GM21381 (cell line): ENCODE data around the gene RAB3GAP2.
A peak's percentile ranks its signal among the peaks of the same experiment; 100 is the strongest.
"Not testable (repeated sequence)": the region's sequence is repeated elsewhere in the genome, so short reads cannot be mapped to it uniquely, and the experiment has no call there.

Source experiments
- ATAC-seq: cut with Tn5 transposase; IDR thresholded peaks from one replicate; pipeline ENCODE4 v1.9.1; 2021; ENCODE audit warnings: mild to moderate bottlenecking, moderate library complexity; ENCODE audit not compliant: unreplicated experiment

Gene RAB3GAP2

DNA sequence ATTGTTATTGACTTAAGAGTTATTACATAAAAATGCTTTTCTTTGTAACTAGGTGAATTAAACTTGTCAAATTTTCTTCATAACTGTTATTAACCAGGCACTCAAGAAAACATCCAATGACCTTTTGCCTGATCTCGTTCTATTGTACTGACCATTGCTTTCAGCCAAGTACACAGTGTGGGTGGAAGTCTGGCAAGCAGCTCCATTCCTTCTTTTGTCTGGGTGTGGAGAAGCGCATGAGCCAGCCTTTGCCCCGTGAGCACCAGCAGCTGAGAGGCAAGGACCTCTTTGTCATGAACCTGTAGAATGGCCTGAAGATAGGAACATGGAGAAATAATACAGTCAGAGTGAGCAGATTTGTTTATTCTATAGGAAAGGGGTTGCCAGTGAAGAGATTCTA, 120.8 kb downstream of the RAB3GAP2 start:
- no peak for ATAC-seq

DNA sequence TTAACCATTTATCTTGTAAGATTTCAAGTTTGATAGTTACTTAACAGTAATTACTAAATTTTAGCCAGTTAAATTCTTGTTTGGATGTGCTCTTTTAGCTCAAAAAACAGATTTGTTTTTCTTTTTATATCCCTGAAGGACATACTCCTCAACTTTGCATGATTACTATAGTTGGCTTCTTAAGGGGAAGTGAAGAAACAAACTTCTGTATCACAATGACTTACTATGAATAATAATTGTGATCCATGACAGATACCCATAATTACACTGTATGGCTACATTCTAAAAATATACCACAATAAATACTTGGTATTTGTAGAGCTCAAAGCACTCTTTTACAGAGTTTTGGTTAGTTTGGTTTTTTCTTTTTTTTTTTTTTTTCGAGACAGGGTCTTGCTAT, 122.5 kb downstream of the RAB3GAP2 start:
- no peak for ATAC-seq

DNA sequence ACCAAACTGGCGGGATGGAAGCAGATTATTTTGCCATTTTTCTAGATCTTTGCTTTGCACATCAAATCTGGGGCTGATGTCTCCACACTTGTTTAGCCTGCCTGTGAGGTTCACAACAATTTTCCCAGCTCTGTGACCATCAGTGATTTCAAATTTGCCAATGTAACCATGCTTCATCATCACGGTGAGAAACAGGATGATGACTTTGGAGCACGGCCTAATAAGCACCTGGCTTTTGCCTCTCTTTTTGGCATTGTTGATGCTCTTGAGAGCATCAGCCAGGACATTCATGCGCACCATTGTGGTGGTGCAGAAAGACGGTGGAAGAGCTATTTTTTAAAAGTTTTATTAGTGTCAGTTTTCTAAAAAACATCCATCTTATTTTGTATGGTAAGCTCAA, 128.2 kb downstream of the RAB3GAP2 start:
- no peak for ATAC-seq

DNA sequence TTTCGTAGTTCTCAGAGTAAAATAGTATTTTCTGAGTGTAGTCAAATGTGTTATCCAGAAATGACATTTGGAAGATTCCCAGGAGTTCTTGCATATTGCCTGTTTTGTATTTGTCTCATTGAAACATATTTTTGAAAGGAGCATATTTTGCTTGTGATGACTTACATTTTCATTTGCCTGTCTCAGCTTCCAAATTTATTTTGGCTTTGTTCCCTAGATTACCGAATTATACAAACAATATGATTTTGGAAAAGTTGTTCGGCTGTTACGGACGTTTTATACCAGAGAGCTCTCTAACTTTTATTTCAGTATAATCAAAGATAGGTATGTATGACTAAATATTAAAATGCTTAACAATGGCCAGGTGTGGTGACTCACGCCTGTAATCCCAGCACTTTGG, 132.3 kb downstream of the RAB3GAP2 start:
- ATAC-seq: no peak

DNA sequence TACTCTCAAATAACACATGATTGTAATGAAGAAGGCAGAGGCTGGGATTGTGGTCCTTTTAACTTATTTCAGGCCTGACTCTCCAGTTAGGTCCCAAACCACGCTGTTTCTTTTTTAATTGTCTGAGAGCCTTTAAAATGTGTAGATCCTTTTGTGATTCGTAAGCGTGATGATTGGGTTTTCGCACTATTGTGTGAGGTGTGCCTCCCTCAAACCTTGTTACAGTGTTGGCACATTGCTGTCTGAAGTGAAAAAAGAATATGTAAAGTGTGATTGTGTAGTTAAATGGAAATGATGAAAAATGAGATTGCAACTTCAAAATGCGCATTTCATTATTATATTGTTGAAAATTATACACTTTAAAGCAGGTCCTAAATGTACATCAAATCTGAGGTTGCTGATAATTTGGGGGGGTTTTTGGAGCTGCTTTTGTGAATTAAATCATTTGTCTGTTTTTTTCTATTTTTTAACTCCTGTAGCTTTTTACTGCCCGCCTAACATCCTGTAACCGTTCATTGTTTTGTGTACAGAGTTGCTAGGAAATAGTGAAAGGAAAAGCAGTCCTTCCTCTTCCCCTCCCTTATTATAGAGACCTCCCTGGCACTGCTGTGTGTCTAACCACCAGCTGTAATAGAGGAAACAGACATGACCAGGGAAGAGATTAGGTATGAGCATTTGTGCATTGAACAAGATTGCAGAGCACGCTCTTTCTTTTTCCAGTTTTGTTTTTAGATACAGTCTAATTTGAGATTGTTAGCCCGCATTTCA, 135.1 kb downstream of the RAB3GAP2 start:
- ATAC-seq: no peak

DNA sequence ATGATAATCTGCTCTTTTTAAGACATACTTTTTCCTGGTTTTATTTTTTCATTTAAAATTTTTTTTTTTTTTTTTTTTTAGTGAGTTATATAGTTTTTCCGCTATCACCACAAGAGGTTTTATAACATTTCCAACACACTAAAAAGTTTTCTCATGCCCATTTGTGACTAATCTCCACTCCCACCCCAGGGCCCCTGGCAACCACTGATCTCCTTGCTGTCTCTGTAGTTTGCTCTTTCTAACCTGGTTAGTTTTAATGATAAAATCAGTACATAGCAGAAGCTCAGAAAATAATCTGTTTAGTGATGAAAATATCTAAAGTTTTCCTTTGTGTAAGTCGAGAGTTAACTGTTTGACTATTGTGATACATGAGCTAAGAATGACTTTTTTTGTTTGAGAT, 136.5 kb downstream of the RAB3GAP2 start:
- no peak for ATAC-seq

DNA sequence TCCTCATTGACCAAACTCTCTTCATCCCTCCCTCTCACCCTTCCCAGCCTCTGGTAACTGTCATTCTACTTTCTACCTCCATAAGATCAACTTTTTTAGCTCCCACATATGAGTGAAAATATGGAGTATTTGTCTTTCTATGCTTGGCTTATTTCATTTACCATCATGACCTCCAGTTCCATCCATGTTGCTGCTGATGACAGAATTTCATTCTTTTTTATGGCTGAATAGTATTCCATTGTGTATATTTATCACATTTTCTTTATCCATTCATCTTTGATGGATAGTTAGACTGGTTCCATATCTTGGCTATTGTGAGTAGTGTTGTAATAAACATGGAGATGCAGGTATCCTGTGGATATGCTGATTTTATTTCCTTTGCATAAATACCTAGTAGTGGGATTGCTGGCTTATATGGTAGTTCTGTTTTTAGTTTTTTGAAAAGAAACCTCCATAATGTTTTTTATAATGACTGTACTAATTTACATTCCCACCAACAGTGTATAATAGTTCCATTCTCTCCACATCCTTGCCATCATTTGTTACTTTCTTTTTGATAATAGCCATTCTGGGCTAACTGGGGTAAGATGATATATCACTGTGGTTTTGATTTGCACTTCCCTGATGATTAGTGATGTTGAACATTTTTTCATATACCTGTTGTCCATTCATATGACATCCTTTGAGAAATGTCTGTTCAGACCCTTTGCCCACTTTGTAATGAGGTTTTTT, 142.6 kb downstream of the RAB3GAP2 start:
- ATAC-seq: no peak

DNA sequence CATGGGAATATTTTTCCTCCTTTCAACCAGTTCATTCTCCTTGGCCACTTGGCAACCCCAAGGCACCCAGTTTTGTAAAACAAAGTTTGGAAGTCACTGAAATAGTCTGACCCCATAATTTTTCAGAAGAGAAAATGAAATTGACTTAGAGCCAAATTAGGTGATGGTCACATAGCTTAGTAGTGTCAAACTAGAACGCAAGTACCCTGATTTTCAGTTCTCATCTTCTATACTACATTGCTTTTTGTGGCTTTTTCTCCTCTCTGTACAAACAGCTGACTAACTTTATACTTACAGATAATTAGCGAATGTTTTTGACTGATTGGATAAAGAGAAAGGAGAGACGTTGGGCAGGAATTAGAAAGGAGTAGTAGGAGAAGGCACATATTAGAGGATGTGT, 145.2 kb downstream of the RAB3GAP2 start:
- ATAC-seq: no peak

DNA sequence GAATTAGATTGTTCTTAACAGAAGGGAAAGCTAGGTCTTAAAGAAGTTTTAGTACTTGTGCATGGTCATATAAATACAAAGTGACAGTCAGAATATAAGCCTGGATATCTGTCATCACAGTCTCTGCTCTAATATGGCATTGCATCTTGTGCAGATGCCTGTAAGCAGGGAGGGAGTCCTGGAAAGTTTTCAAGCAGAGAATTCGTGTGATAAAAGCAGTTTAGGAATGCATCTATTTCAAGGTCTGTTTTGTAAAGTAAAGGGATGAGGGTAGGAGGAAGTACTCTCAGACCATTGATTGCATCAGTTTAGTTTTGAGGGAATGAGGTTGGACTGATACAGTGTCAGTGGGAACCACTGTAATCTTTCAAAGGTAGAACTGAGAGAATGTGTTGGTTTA, 147.7 kb downstream of the RAB3GAP2 start:
- ATAC-seq: no peak

DNA sequence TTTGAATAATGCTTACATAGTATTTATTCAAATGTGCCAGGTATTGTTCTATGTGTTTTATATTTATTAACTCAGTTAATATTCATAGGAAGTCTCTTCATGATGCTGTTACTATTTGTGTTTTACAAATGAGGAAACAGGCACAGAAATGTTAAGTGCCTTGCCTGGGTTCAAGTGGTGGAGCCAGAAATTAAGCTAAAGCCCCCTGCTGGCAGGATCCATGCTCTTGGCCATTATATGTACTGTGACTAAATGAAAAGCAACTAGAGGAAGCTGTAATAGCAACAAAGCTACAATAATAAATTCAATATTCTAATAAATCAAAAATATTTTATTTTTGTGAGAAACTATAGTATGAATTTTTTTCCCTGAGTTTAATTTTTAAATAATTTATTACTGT, 148.4 kb downstream of the RAB3GAP2 start:
- ATAC-seq: no peak

DNA sequence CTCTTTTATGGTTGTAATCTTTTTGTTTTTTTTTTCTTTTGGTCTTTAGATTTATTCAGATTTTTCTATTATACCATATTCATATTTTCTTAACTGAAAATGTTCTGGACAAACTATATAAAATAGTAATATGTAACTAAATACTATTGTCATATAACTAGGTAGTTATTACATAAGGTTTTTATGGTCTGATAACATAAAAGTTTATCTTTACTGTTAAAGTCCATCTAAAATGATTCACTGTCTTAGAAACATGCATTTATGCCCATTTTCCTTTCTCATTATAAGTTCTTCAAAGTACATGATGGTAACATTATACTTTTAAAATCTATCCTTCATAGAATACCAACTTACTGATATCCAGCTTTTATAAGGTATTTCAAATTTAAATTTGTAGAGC, 149.2 kb downstream of the RAB3GAP2 start:
- no peak for ATAC-seq

DNA sequence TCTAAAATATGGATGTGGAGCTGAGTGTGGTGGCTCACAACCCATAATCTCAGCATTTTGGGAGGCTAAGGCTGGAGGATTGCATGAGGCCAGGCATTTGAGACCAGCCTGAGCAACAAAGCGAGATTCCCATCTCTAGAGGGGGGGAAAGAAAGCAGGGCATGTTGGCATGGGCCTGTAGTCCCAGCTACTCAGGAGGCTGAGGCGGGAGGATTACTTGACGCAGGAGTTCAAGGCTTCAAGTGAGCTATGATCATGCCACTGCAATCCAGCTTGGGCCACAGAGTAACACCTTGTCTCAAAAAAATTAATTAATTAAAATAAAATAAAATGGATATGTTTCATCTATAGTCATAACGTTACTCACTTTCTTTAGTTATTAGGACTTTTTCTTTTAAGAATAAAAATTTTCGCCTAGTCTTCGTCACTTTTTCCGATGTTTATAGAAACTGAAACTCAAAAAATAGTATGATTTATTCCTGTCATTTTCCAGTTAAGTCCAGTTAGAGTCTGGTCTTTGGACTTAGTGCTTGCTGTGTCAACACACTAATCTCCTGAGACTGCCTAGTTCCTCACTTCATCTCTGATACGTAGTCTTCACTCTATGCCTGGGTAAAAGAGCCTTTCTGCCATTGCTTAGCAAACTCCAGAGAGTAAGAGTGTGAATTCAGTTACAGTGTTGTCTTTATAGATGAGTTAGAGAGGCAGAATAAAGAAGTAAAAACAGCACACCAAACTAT, 150.3 kb downstream of the RAB3GAP2 start:
- no peak for ATAC-seq

DNA sequence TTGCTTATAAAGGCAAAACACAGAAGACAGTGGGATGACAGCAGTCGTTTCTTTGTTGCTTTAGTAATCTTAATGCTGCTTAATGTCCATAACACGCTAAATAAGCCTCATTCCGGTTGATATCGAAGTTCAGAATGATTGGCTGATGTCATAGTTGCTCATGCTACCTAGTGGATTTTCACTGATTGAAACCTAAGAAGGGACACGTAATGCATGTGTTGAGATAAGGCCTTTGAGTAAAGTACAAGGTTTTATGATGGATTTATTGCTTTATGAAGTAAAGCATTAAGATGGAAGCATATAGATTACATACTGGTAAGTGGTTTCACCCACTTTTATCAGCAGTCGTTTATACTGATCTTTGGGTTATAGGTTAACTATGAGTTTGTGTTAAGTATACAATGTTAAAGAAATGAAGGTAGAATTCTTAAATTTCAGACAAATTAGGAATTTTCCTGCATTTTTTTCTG, 153.2 kb downstream of the RAB3GAP2 start:
- no peak for ATAC-seq

DNA sequence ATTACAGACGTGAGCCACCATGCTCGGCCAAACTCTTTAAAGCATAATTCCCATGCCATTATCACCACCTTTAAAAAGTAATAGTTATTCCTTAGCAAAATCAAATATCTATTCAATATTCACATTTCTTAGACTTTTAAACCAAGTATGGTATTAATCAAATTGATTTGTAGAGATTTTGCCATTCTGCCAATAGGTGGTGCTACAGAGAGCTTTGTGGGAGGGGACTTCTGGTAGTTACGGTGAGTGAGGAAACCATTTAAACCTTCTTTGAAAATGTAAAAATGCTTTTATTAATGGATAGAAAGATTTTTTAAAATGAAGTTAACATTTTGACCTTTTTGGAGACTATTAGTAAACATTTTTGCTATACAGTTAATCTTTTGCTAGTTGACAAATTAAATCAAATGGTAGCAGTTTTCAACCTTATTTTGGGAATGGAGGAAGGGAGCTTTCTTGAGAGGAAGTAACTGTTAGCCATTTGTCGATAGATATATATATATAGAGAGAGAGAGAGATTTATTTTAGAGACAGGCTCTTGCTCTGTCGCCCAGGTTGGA, 159.0 kb downstream of the RAB3GAP2 start:
- ATAC-seq: peak; percentile 73

DNA sequence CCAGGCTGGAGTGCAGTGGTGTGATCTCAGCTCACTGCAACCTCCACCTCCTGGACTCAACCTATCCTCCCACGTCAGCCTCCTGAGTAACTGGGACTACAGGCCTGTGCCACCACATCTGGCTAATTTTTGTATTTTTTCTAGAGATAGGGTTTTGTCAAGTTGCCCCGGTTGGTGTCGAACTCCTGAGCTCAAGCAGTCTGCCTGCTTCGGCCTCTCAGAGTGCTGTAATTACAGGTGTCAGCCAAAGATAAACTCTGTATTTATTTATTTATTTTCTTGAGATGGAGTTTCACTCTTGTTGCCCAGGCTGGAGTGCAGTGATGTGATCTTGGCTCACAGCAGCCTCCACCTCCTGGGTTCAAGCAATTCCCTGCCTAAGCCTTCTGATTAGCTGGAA, 159.7 kb downstream of the RAB3GAP2 start:
- not testable (repeated sequence) for ATAC-seq

DNA sequence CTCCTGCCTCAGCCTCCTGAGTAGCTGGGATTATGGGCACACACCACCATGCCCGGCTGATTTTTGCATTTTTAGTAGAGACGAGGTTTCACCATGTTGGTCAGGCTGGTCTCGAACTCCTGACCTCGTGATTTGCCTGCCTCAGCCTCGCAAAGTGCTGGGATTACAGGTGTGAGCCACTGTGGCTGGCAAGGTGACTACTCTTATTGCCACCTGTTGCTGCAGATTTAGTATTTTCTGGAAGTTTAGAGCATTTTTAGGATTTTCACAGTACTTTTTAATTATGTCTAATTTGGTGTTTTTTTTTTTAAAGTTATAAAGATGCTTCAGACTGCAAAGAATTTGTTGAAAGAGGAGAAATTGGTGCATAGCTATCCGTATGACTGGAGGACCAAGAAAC, 161.8 kb downstream of the RAB3GAP2 start:
- not testable (repeated sequence) for ATAC-seq

DNA sequence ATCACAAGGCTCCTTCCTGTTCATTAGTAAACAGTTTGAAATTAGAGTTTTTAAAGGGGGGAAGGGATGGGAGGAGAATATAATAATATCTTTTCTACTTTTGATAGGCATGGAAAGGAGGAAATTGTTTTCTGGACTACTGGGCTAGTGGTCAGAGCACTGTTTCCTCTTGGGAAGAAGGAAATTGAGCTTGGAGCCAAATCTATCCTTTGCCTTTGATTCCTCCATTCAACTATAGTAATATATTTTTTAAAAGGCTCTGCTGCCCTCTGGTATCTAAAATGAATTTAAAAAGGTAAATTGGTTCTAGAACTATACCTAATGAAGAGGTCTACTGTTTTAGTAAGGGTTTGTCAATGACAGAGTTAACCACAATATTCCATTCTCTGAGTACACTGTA, 172.4 kb downstream of the RAB3GAP2 start:
- no peak for ATAC-seq
